ENCODE measurements around the gene YWHAH. TPM values are rescaled to one million over a fixed set of nuclear protein-coding genes. Genes with fewer than 3 reads are reported as not detected.

The YWHAH gene
- total RNA-seq, 1 experiment from 2014 or later, result 92.2 TPM

DNA sequence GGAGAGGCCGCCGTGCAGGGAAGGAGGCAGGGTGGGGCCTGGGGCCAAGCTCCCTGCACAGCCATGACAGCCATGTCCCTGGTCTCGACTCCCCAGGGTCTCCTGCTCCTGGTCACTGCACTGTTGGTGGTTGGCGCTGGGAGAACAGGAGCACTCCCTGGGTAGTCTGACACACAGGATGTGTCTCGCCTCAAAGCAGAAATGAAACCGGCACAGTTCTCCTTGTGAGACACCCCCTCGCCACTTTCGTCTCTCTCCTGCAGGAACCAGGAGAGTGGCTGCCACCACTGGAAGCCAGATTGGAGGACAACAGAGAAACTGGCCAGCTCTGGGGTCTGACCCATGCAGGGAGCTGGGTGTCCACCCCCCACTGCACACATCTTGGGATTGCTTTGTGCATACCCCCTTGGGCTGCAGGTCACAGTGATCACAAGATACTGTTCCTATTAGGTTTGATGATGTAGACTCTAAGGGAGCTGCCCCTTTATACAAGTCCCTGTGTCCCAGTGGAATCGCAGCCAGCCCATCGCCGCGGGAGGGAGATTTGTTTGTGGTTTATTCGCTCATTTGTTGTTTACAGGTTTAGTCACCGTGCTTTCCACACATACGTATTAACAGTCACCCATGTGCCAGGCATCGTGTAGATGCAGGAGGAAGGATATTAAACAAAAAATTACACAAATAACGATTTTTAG, 27.0 kb upstream of the YWHAH start:
- Histone ChIP-seq H3K27me3 (no peaks in the 10 kb centered on the region), H3K36me3 (no peaks in the 10 kb centered on the region), H3K9me3 (no peaks in the 10 kb centered on the region), H3K4me3 (no peak overlapping the region)
- DNase-seq, result no peak

DNA sequence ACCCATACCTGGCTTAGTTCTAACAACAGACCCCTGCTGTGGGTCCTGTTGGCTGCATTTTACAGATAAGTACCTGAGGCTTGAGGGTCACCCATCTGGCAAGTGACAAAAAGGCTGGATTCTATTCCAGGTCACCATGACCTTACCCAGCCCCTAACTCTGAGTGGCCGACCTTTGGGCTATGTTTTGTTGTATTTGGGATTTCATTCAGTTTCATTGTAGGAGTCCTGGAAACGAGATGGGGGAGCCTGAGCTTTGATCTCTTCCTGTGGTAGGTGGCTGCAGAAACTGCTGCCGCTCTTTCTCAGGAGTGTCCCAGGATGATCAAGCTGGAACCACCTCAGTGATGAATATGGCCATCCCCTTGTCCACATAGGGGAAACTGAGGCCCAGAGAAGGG, 24.6 kb upstream of the YWHAH start:
- H3K27me3 ChIP-seq, result no peaks in the 10 kb centered on the region
- DNase-seq, result no peak
- no peaks in the 10 kb centered on the region for H3K36me3 ChIP-seq
- no peaks in the 10 kb centered on the region for H3K9me3 ChIP-seq
- H3K4me3 ChIP-seq, result no peak overlapping the region

DNA sequence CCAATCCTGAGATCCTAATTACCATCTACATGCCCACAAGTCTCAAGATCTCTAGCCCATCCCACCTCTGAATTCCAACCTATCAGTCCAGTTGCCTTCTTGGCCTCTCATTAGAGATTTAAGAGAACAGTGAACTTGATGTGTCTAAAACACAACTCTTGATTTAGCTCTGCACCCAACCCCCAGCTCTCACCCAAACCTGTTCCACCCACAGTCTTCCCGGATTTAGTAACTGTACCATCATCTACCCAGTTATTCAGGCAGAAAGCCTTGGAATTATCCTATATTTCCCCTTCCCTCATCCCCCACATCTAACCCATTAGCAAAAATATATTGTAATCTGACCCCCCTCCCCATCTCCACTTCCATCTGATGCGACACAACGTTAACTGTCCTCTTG, 24.0 kb upstream of the YWHAH start:
- H3K4me3 ChIP-seq, result no peak overlapping the region
- H3K36me3 ChIP-seq, result no peaks in the 10 kb centered on the region
- H3K9me3 ChIP-seq, result no peaks in the 10 kb centered on the region
- no peak for DNase-seq
- no peaks in the 10 kb centered on the region for H3K27me3 ChIP-seq

DNA sequence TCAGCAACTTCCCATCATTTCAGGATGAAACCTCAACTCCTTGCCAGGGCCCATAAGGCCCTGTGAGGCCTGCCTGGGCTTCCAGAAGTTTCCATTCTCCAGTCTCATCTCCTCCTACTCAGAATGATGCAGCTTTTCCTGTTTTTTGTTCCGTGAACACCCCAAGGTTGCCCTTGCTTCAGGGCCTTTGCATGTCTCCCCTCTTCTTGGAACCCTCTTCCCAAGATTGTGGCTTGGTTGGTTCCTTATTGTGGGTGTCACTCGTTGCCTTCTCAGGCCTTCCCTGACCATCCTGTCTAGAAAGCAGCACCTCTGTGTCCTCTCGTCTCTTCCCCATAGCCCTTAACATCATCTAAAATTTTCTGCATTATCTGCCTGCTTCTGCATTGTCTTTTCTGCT, 23.2 kb upstream of the YWHAH start:
- no peaks in the 10 kb centered on the region for H3K36me3 ChIP-seq
- H3K4me3 ChIP-seq, result no peak overlapping the region
- no peak for DNase-seq
- no peaks in the 10 kb centered on the region for H3K9me3 ChIP-seq
- no peaks in the 10 kb centered on the region for H3K27me3 ChIP-seq

DNA sequence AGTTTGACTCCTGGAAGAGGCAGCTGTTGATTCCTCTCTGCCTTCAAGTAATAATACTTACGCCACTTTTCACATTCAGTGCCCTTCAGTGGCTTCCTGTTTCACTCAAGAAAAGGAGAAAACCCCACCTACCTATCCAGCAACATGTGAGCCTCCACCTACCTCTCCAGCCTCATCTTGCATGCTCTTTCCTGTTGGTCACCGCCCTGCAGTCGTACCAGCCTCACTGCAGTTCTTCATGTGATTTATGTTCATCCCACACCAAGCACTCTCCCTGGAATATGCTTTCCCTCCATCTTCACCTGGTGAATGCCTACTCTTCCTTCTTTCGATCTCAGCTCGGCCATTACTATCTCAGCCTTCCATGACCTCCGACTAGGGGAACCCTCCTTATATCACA, 21.8 kb upstream of the YWHAH start:
- Histone ChIP-seq H3K36me3 (no peaks in the 10 kb centered on the region), H3K4me3 (no peak overlapping the region), H3K27me3 (no peaks in the 10 kb centered on the region), H3K9me3 (no peaks in the 10 kb centered on the region)
- no peak for DNase-seq

DNA sequence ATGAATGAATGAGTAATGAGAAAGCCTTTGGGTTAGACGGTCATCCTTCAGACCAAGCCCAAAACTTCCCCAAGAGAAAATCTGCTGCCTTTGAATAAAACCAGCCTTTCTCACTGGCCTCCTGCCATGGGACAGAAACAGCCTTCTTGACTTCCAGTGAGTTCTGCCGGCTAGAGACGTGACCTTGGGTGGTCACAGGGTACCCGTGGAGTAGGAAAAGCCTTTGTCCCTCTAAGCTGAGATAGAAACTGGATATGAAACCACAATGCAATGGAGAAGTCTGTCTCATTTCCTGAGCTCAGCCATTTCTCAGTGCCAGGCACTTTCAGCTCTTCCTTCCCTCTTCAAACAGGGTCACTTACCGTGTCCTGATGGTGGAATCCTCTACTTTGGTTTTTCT, 21.2 kb upstream of the YWHAH start:
- Histone ChIP-seq H3K36me3 (no peaks in the 10 kb centered on the region), H3K4me3 (no peak overlapping the region), H3K27me3 (no peaks in the 10 kb centered on the region), H3K9me3 (no peaks in the 10 kb centered on the region)
- no peak for DNase-seq

DNA sequence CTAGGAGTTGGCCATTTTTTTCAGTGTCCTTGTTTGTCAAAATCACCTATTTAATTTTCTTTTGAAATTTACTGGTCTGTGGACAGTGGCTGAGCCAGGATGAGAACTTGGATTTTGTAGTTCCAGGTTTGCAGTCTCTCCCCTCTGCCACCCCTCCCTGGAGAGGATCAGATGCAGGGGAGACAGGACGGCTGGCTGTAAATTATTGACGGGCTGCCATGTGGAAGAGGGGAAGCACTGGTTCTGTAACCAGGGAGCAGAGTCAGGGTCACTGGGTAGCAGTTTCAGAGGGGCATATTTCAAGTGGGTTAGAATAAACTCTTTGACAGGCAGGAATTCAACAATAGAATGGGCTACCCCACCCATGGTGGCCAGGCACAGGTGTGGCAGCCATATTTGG, 20.6 kb upstream of the YWHAH start:
- no peaks in the 10 kb centered on the region for H3K27me3 ChIP-seq
- no peaks in the 10 kb centered on the region for H3K9me3 ChIP-seq
- no peaks in the 10 kb centered on the region for H3K36me3 ChIP-seq
- no peak overlapping the region for H3K4me3 ChIP-seq
- no peak for DNase-seq

DNA sequence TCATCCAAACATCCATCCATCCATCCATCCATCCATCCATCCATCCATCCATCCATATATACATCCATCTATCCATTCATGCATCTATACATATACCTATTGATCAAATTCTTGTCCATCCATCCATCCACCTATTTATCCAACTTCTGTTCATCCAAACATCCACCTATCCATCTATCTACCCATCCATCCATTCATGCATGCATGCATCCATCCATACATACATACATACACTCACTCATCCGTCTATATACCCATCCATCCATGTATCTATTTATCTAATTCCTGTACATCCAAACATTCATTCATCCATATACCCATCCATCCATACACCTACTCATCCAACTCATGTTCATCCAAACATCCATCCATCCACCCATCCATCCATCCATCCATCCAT, 19.3 kb upstream of the YWHAH start:
- no peaks in the 10 kb centered on the region for H3K9me3 ChIP-seq
- no peaks in the 10 kb centered on the region for H3K36me3 ChIP-seq

DNA sequence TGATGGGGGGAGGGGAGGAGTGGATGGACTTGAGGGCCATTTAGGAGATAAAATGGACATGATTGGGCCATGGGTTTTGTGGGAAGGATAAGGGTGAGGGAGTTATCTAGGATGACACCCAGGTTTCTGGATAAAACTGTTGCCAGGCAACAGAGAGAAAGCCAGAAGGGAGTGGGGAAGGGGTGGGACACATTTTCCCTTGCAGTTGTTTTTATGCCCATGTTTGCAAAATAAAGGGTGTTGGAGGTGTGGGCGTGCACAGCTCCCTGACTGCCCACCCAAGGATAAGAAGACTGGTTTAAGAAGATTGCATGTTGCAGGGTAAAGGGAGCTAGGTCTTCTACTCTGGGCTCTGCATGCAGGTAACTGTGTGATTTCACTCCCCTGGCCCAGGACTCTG, 18.3 kb upstream of the YWHAH start:
- Histone ChIP-seq H3K36me3 (no peaks in the 10 kb centered on the region), H3K4me3 (no peak overlapping the region), H3K9me3 (no peaks in the 10 kb centered on the region), H3K27me3 (no peaks in the 10 kb centered on the region)
- DNase-seq, result no peak

More for the DNA sequence above, 19.3 kb upstream of the YWHAH start:
- DNase-seq, result no peak
- Histone ChIP-seq H3K4me3 (no peak overlapping the region), H3K27me3 (no peaks in the 10 kb centered on the region)

DNA sequence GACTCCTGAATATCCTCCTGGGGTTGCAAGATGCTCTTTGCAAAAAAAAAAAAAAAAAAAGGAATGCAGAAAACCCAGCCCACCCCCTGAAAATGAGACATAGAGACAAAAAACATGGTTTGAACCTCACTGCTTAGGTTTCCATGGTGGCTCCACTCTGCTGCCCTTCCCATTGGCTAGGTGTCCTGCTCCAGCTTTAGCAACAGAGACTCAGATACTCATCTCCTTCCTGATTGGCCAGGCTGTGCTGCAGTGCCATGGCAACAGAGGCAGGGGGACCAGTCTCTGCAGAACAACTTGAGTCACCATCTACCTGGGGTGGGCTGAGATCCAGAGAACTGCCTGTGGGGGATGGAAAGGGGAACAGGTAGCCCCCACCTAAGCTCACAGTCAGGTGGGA, 17.4 kb upstream of the YWHAH start:
- Histone ChIP-seq H3K4me3 (no peak overlapping the region), H3K9me3 (no peaks in the 10 kb centered on the region), H3K36me3 (no peaks in the 10 kb centered on the region), H3K27me3 (no peaks in the 10 kb centered on the region)
- DNase-seq, result no peak

DNA sequence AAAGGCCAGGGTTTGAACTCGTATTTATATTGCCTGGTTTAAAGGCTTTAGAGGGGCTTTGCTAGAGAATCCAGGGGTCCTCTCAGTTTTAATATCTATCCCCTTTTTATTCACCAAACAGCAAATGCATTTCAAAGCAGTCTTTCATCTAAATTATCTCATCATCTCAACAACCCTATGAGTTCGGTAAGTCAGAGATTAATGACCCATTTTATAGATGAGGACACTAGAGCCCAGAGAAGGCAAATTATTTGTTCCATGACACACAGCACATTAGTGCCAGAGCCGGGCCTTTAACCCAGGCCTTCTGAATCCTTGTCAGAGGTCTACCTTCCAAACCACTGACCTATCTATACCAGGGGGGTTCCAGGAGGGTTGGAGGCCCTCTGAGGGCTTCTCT, 16.8 kb upstream of the YWHAH start:
- Histone ChIP-seq H3K36me3 (no peaks in the 10 kb centered on the region), H3K27me3 (no peaks in the 10 kb centered on the region), H3K9me3 (no peaks in the 10 kb centered on the region), H3K4me3 (no peak overlapping the region)
- DNase-seq, result no peak

DNA sequence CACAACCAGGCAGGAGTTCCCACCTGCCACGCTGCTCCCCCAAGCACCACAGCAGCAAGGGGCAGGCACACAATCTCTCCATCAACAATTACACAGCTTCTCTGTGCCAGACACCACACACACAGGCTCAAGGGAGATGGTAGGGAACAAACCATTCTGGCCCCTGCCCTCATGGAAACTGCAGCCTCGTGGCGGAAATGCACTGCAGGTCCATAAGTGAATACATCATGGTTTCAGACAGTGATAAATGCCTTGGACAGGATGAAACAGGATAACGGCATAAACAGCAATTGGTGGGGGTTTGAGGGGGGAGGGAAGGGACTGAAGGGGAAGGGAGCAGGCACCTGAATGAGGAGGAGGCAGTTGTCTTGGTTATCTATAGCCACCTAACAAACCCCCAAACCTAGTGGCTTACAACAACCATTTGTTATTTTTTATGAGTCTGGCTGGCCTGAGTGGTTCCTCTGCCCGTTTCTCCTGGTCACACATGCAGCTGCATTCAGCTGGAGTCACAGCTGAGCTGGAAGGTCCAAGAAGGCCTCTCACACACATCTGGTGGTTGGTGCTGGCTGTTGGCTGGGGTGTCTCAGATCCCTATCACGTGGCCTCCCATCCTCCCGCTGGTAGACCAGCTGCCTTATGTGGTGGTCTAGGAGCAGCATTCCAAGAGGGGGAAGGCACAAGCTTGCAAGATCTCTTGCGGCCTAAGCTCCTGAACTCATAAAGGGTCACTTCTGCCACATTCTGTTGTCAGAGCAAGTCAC, 15.0 kb upstream of the YWHAH start:
- no peak for DNase-seq
- Histone ChIP-seq H3K36me3 (no peaks in the 10 kb centered on the region), H3K4me3 (no peak overlapping the region), H3K9me3 (no peaks in the 10 kb centered on the region), H3K27me3 (no peaks in the 10 kb centered on the region)

DNA sequence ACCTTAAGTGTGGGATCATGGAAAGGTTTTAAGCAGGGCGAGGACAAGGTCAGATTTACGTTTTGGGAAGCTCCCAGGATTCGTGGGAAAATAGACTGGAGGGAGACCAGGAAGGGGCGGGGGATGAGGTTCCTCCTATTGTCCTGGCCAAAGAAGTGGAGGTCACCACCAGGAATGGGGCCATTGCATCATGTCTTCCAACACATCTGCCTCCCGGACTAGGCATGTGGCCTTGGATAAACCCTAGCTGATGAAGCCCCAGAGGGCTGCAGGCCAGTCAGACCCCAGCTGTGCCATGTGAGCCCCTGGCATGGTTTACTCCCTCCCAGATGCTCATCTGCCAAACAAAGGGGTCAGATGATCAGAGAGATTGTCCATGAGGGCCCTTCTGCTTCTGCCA, 11.5 kb upstream of the YWHAH start:
- Histone ChIP-seq H3K9me3 (no peaks in the 10 kb centered on the region), H3K27me3 (no peaks in the 10 kb centered on the region), H3K36me3 (no peaks in the 10 kb centered on the region), H3K4me3 (no peak overlapping the region)
- no peak for DNase-seq

DNA sequence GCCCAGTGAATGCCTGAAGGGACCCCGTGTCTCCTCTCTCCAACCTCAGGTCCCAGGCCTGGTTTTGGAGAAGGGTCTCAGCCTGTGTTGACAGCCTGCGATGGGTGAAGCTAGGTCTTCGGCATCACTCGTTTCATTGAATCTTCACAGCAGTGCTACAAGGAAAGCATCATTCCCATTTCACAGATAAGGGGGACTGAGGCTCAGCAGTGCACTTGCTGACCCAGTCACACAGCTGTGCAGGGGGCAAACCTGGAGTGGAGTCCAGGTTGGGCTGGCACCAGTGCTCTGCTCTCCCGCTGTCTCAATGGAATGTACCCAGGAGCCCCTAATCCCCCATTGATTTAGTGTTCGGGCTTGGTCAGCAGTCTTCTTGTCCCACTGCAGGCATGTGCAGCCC, 10.9 kb upstream of the YWHAH start:
- Histone ChIP-seq H3K4me3 (no peak overlapping the region), H3K36me3 (no peaks in the 10 kb centered on the region), H3K9me3 (no peaks in the 10 kb centered on the region), H3K27me3 (no peaks in the 10 kb centered on the region)
- no peak for DNase-seq

DNA sequence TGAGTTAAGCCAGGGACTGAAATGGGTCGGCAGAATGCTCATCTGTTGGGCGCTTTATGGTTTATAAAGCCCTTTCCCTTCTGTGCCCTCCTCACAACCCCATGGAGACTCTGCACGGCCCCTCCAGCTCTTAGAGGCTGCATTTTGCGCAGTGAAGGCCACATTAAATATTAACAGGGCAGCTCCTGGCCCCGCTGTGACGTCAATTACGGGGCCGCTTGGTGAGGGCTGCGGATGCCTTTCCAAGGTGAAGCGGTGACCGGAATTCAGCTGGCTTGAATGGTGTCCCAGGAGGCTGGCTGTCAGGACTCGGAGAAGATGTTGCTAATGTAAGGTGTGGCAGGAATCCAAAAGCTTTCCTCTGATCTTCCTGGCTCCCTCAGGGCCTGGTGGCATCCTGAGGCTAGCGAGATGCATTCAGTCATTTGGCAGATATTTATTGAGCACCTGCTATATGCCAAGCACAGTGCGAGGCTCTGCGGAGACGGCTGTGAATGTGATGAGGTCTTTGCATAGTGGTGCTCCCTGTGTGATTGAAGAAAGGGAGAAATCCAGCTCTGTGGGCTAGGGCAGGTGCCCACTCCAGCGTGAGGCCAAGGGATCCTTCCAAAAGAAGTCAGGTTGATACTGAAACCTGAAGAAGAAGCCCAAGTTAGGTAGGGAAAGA, 10.4 kb upstream of the YWHAH start:
- no peaks in the 10 kb centered on the region for H3K9me3 ChIP-seq
- no peaks in the 10 kb centered on the region for H3K27me3 ChIP-seq
- no peak overlapping the region for H3K4me3 ChIP-seq
- no peaks in the 10 kb centered on the region for H3K36me3 ChIP-seq
- no peak for DNase-seq

DNA sequence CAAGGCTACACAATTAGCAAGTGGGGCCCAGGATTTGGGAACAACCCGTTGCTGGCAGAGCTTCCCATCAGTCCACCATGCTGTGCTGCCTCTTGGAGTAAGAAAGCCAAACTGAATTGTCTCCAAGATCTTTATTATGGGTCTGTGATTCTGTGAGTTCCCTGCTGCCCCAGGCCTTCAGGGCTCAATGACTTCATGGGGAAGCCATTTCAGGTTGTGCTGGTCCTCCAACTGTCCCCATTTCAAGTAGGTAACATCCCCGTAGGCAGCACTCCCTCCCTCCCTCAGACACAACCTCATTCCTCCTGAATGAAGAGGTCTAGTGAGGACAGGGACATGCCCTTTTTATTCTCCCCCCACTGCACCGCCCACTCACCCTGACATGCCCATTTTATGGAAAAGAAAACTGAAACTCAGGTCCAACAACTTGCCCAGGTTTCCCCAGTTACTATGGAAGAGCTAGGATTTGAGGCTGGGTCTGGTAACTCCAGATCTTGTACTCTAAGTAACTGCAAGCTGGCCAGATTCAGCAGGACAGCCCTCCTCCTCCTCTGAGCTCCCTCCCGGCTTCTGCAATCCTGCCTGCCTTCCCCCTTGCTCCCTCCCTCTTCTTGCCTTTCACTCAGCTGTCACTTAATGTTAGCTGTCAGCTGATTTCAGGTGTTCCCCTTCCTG, 8.2 kb upstream of the YWHAH start:
- no peaks in the 10 kb centered on the region for H3K9me3 ChIP-seq
- no peak for DNase-seq

DNA sequence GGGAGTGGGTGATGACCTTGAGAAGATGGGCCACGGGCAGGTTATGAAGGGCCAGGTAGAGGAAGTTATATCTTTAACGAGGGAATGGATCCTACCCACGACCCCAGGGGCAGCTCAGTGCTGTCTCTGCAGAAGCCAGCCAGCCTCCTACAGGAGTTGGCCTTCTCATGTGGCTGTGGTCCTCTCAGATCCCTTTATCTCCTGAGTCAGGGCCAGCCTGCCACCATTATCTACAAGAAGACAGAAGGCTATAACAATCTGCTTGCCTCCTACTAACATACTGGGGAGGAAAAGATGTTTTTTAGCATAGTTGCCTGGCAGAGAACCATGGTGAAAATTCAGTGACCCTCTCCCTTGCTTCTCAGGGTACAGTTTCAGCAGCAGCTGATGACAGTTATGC, 7.0 kb upstream of the YWHAH start:
- DNase-seq, result no peak
- H3K36me3 ChIP-seq, result no peaks in the 10 kb centered on the region
- no peak overlapping the region for H3K4me3 ChIP-seq
- no peaks in the 10 kb centered on the region for H3K9me3 ChIP-seq
- no peaks in the 10 kb centered on the region for H3K27me3 ChIP-seq

More for the DNA sequence above, 8.2 kb upstream of the YWHAH start:
- H3K27me3 ChIP-seq, result no peaks in the 10 kb centered on the region
- no peaks in the 10 kb centered on the region for H3K36me3 ChIP-seq
- no peak overlapping the region for H3K4me3 ChIP-seq

Measured in MG63 (cell line).